ENCODE measurements around the gene SH3RF3. TPM values are rescaled to one million over a fixed set of nuclear protein-coding genes. Genes with fewer than 3 reads are reported as not detected.

The SH3RF3 gene
- total RNA-seq, 1 donor from 2014 or later: 7.9 TPM

- H3K4me1 ChIP-seq: peaks cover 46% of the 10 kb centered on the region
- TF ChIP-seq CTCF (IDR thresholded peaks at IDR 0.05; ENCODE audit: borderline replicate concordance): no peak
Measured at GRCh38 chr2:109180786-109181185, 51.8 kb downstream of the SH3RF3 start.

GRCh38 chr2:109182426-109182825, 53.4 kb downstream of the SH3RF3 start:
- intact Hi-C loops (cut with micrococcal nuclease): no loop called here
- Histone ChIP-seq H3K27me3 (ENCODE audit: low read depth) (no peaks in the 10 kb centered on the region), H3K36me3 (no peaks in the 10 kb centered on the region), H3K4me1 (peaks cover 42% of the 10 kb centered on the region), H3K4me3 (no peak overlapping the region), H3K27ac (replicated peaks) (no peak overlapping the region), H3K9me3 (replicated peaks) (peaks cover 9% of the 10 kb centered on the region)
- TF ChIP-seq CTCF (IDR thresholded peaks at IDR 0.05; ENCODE audit: borderline replicate concordance): no peak
- DNase-seq: no peak

More at GRCh38 chr2:109180786-109181185, 51.8 kb downstream of the SH3RF3 start:
- Histone ChIP-seq H3K9me3 (replicated peaks) (peaks cover 9% of the 10 kb centered on the region), H3K4me3 (no peak overlapping the region), H3K27ac (replicated peaks) (no peak overlapping the region), H3K36me3 (no peaks in the 10 kb centered on the region), H3K27me3 (ENCODE audit: low read depth) (no peaks in the 10 kb centered on the region)
- DNase-seq: no peak
- intact Hi-C loops (cut with micrococcal nuclease): no loop called here

- DNase-seq: no peak
- Histone ChIP-seq H3K27ac (replicated peaks) (no peak overlapping the region), H3K4me1 (peaks cover 29% of the 10 kb centered on the region), H3K9me3 (replicated peaks) (peaks cover 9% of the 10 kb centered on the region), H3K36me3 (no peaks in the 10 kb centered on the region), H3K27me3 (ENCODE audit: low read depth) (no peaks in the 10 kb centered on the region), H3K4me3 (no peak overlapping the region)
- TF ChIP-seq CTCF (IDR thresholded peaks at IDR 0.05; ENCODE audit: borderline replicate concordance): no peak
- intact Hi-C loops (cut with micrococcal nuclease): no loop called here
Measured at GRCh38 chr2:109183871-109184270, 54.9 kb downstream of the SH3RF3 start.

GRCh38 chr2:109184368-109184767, 55.4 kb downstream of the SH3RF3 start:
- no peaks in the 10 kb centered on the region for H3K27me3 ChIP-seq (ENCODE audit: low read depth)
- no peak overlapping the region for H3K4me3 ChIP-seq
- H3K36me3 ChIP-seq: no peaks in the 10 kb centered on the region
- H3K9me3 ChIP-seq (replicated peaks): peaks cover 5% of the 10 kb centered on the region
- peaks cover 29% of the 10 kb centered on the region for H3K4me1 ChIP-seq
- peak overlapping the region; percentile 89 for H3K27ac ChIP-seq (replicated peaks)
- DNase-seq: no peak
- TF ChIP-seq CTCF (IDR thresholded peaks at IDR 0.05; ENCODE audit: borderline replicate concordance): no peak
- intact Hi-C loops (cut with micrococcal nuclease): no loop called here

- Histone ChIP-seq H3K4me3 (peak overlapping the region; percentile 20), H3K27ac (replicated peaks) (peak overlapping the region; percentile 89), H3K9me3 (replicated peaks) (no peaks in the 10 kb centered on the region), H3K4me1 (peaks cover 29% of the 10 kb centered on the region), H3K27me3 (ENCODE audit: low read depth) (no peaks in the 10 kb centered on the region), H3K36me3 (no peaks in the 10 kb centered on the region)
- no peak for TF ChIP-seq CTCF (IDR thresholded peaks at IDR 0.05; ENCODE audit: borderline replicate concordance)
- intact Hi-C loops (cut with micrococcal nuclease): no loop called here
- no peak for DNase-seq
Measured at GRCh38 chr2:109185338-109185737, 56.3 kb downstream of the SH3RF3 start.

Measured in left ventricle myocardium inferior (tissue), 1 donor.